LNCaP clone FGC (cell line): Measurements from ENCODE around the gene TYSND1.

Experiments used
- DNase-seq: peaks from one replicate; pipeline ENCODE4 v3.0.0-alpha.2; 2011; ENCODE audit warnings: low read depth
- H3K4me3 ChIP-seq: 2 replicates; pipeline ENCODE4 v1.5.1; 2011; ENCODE audit warnings: mild to moderate bottlenecking, low read depth, low read length, control low read depth
- TF ChIP-seq, protein P1 (sequence below): IDR thresholded peaks from 2 replicates; pipeline ENCODE4 v1.5.1; 2012; ENCODE audit warnings: mild to moderate bottlenecking; ENCODE audit not compliant: control insufficient read depth, insufficient read depth; ENCODE audit errors: extremely low read depth

TYSND1 gene

DNA sequence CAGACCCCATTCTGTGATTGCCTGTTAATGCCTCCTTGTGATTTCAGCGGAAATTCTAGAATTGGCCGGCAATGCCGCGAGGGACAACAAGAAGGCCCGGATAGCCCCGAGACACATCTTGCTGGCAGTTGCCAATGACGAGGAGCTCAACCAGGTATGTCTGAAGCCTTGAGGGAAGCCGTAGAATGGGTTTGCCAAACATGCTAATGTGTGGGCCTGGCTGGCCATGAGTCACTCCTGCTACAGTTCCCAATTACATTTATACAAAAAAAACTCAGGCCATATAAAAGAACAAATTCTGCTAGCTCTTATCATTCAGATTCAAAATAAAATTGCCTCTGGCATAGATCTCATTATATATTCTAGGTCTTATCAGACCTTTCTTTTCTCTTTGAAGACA is 56.5 kb downstream of the TYSND1 start:
- no peak overlapping the region for H3K4me3 ChIP-seq
- no peak for DNase-seq
- TF ChIP-seq, protein P1, sequence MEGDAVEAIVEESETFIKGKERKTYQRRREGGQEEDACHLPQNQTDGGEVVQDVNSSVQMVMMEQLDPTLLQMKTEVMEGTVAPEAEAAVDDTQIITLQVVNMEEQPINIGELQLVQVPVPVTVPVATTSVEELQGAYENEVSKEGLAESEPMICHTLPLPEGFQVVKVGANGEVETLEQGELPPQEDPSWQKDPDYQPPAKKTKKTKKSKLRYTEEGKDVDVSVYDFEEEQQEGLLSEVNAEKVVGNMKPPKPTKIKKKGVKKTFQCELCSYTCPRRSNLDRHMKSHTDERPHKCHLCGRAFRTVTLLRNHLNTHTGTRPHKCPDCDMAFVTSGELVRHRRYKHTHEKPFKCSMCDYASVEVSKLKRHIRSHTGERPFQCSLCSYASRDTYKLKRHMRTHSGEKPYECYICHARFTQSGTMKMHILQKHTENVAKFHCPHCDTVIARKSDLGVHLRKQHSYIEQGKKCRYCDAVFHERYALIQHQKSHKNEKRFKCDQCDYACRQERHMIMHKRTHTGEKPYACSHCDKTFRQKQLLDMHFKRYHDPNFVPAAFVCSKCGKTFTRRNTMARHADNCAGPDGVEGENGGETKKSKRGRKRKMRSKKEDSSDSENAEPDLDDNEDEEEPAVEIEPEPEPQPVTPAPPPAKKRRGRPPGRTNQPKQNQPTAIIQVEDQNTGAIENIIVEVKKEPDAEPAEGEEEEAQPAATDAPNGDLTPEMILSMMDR, result no peak

DNA sequence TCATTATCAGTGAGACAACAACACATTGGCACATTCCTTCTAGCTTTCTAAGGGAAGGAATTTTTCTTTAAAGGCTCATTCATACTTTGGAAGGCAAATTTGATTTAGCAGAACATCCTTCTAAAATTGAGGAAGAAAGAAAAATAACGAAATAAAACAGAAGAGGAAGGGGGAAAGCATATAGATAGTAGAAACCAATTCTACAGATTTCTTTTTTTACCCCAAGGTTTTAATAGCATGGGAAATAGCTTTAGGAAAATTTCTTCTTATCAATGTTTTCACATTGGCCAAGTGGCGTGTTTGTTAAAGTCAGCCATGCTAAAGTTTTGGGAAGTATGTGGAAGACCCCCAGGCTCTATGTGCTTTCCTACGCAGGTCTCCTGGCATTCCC is 58.2 kb downstream of the TYSND1 start:
- no peak overlapping the region for H3K4me3 ChIP-seq
- TF ChIP-seq, protein P1, result no peak
- DNase-seq, result no peak
